GM21528 (cell line): ENCODE data around the gene PAK6.

Source experiments
- ATAC-seq: cut with Tn5 transposase; IDR thresholded peaks from one replicate; pipeline ENCODE4 v1.9.1; 2021; ENCODE audit warnings: mild to moderate bottlenecking, moderate library complexity; ENCODE audit not compliant: unreplicated experiment, low FRiP score

The PAK6 gene

GRCh38 chr15:40240619-40241221 is 1.9 kb downstream of the PAK6 start:
- no peak for ATAC-seq

- ATAC-seq, result no peak
Measured at GRCh38 chr15:40241269-40242212, 2.7 kb downstream of the PAK6 start.

GRCh38 chr15:40242213-40242599 is 3.3 kb downstream of the PAK6 start:
- ATAC-seq, result no peak

- no peak for ATAC-seq
Measured at GRCh38 chr15:40242601-40243000, 3.7 kb downstream of the PAK6 start.

- no peak for ATAC-seq
Measured at GRCh38 chr15:40243126-40243810, 4.4 kb downstream of the PAK6 start.

DNA sequence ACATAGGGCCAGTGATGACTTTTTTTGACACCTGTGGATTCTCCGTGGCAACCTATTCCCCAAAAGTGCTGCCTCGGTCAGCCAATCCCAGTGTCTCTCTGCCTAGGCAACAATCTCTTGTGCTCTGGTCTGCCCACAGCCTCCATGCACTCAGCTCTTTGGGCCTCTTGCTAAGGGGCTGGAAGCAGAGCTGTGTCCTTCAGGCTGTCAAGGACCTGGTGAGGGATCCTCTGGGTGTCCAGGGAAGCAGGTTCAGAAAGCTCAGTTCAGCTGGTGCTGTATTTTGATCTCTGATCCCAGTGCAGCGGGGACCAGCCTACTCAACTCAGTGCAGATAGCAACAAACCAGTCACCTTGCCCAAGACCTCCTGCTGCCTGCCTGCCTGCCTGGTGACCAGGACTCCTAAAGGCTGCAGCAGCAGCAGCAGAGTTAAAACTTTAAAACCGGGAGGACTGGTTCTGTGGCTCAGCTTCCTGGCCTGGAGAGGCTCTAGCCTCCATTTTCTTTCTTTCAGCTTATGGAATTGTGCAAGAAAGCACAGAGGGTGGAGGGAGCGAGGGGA is 6.2 kb downstream of the PAK6 start:
- no peak for ATAC-seq

GRCh38 chr15:40245666-40246450 is 7.0 kb downstream of the PAK6 start:
- no peak for ATAC-seq

DNA sequence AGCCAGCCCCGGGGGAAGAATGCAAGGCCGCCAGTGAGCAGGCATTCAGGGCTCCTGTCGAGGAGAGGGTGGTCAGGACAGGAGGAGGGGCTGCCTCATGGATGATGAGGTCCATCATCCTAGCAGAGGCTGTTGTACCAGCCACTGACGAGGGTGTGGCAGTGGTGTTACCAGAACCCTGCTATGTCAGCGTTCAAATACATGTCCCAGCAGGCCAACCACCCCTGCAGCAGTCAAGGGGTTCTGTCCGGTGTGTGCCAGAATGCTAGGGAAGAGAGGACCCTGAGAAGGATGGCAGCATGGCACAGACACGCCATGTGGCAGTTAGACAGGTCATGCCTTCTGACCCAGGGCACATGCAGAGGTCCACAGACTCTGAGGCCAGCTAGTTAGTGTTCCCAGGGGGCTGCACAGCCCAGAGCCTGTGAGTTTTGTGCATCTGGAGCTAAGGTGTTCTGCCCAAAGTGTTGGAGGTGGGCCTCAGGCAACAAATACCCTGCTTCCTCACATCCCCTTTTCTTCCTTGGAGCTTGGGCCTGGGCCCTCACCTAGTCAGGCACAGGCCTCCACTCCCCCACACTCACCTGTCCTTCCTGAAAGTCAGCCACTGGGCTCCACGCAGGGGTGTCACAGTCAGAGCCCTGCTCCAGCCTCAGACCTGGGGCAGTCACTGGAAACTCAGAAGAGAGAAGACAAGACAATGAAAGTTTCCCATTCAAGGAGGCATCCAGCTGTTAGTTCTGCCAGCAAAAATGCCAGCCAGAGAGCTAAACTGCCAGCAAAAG is 7.8 kb downstream of the PAK6 start:
- ATAC-seq, result no peak

GRCh38 chr15:40247406-40247971 is 8.6 kb downstream of the PAK6 start:
- ATAC-seq, result no peak

GRCh38 chr15:40248006-40248783 is 9.3 kb downstream of the PAK6 start:
- no peak for ATAC-seq

DNA sequence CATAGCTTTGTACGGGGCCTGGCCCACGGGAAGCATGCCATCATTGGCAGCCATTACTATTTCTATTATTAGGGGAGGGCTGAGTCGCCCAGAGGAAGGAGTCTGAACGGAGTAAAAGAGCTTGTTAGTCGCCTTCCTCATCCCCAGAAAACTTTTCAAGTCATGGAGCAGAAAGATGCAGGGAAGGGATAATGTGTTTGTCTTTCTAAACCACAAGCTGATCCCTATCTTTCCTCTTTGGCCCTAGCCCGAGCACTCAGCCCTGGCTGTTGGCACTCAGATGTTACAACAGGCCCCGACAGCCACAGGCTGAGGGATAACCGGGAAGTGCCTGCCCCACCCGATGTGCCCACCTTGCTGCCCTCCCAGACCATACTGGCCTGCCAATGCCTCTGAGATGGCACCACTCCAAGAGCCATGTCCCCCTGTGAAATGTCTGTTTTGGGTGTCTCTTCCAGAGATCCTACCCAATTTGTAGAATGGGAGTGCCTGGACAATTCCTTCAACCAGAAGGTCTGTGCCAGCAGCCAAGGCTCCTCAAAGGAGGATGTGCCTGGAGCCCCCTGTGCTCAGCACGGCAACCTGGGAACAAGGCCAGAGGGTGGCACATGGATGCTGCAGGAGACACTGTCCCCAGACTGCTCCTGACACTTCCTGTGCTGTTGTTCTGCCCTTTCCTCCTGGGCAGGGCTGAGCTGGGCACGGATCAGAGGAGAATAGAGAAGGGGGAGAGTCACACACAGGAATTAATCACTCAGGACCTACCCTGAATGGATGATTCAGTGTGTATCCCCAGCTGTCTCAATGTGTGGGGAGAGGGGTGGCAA is 10.8 kb downstream of the PAK6 start:
- ATAC-seq, result no peak

DNA sequence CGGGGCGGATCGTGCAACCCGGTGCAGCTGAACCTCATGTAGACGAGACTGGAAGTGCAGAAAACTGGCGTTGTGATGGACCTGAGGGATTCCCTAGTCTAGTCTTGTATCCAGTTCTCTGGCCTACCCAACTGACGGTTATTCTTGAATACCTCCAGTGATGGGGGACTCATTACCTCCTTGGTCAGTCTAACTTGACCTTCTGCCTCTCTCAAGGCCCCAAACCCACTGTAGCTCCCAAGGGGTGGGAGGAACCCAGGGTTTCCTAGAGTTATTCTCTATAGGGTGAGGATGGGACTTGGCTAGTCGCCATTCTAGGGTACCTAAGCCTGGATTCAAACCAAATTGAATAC is 11.4 kb downstream of the PAK6 start:
- no peak for ATAC-seq

GRCh38 chr15:40250771-40251483 is 12.1 kb downstream of the PAK6 start:
- no peak for ATAC-seq

DNA sequence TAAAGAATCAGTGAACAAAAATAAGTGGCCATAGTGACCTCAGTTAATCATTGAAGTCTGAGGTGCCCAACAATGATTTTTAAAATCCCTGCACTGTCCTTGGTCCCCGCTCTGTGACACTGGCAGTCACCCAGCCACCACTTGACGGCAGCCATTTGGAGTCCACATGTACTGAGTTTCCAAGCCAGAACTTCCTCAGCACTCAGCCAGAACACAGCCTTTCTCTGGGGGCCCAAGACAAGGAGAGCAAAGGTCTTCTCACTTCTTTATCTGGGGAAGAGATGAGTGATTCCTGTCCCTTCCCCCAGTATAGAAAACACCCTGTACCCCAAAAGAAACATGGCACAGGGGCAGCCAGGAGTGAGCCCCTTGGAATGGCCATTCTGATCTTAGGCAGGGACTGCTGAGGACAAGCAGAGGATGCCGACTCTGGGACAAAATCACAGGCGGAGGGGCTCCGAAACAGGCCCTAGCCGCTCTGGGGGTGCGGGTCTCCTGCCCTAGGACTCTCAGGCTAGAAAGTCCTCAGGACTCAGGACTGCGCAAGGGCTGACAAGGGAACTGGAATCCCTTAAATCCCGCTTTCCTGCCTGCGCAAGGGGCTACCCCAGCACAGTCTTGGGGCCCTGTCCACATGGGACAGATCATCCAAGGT is 12.8 kb downstream of the PAK6 start:
- ATAC-seq, result no peak

DNA sequence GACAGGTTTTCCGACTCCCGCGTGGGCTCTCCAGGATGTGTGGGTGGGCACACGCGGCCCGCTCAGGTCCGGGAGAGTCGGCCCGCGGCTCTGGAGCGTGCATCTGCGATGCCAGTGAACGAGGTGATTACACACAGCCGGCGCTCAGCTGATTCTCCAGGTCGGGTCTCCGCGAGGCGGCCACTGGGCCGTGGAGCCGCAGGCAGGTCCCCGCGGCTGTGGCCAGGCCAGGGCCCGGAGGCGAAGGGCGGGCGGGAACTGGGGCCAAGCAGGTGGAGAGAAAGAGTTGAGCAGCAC is 13.2 kb downstream of the PAK6 start:
- ATAC-seq, result no peak

- ATAC-seq, result no peak
Measured at GRCh38 chr15:40252438-40253166, 13.7 kb downstream of the PAK6 start.
